Activated CD4-positive, alpha-beta T cell treated with anti-CD3 and anti-CD28 coated beads for 1 hour (primary cell): ENCODE measurements around the gene SQOR.

Source experiments
- DNase-seq: peaks from one replicate; pipeline ENCODE4 v3.0.0-alpha.2; 2020

Gene SQOR

DNA sequence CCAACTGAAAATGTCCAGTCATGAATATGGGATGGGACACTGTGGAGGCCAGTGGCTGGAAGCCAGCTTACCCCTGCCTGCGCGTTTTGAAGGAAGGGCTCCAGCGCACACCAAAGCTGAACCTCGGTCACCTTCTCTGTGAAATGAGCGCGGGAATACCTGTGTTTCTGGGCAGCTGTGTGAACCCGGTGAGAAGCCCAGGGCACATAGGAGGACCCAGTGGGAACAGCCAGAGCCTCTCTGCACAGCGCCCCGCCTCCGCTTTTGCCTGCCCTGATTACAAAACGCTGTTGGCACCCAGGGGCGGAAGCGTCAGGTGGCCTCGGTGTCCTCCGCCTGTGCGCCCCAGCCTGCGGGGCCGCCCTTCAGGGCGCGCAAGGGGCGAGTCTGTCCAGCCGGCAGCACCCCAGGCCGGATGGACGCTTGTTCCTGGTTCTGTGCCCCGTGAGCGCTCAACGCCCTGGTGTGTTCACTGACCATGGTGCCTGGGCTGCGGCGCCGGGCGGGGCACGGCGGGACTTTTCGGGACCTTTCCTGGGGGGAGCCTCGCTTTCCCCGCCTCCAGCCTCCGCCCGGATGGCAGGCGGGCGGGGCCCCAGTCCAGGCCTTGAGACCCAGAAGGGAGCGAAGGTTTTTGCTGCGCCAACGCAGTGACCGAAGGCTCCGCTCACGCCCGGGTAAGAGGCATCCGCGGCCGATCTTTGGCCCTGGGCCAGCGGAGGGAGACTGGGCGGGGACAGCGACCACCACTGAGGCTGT is at the start of gene SQOR:
TSS of gene SQOR (plus strand) at position 598 of the 759 bp plus-strand sequence. CDS start 23,895 bp downstream, outside the sequence.
- peak; percentile 45 for DNase-seq

DNA sequence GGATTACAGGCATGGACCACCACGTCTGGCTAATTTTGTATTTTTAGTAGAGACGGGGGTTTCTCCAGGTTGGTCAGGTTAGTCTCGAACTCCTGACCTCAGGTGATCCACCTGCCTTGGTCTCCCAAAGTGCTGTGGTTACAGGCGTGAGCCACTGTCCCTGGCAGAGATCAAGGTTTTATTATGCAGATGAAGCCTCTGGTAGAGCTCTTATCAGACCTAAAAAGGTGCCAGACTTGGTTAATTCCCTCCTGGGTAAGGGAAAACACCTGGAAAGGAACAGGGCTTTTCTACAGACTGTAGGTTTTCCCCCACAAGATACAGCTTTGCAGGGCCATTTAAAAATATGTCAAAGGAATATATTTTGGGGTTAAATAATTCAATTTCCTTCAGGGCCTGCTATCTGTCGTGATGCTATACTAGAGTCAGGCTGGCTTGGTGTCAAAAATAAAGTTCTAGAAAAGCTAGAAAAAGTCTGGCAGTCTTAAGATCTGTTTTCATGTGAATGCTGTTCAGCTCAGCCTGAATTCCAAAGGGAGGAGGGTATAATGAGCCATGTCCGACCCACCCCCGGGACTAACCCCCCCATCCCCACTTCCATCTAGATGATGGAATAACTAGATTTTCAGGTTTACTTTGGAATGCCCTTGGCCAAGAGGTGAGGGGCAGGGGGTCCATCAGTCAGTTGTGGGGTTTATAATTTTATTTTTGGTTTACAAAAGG is 49.6 kb upstream of the SQOR start:
- DNase-seq, result no peak

DNA sequence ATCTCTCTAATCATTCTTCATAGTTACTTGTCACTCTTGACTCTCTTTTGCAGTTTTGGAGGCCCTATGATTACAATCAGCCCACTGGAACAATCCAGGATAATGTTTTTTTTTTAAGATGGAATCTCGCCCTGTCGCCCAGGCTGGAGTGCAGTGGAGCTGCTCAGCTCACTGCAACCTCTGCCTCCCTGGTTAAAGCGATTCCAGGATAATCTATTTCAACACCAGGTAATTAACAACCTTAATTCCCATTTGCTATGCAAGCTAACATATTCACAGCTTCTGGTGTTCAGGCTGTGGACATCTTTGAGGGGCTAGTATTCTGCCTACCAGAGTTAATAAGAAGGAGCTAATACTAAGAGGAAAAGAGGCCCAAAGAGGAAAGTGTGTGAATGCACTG is 48.7 kb upstream of the SQOR start:
- no peak for DNase-seq

DNA sequence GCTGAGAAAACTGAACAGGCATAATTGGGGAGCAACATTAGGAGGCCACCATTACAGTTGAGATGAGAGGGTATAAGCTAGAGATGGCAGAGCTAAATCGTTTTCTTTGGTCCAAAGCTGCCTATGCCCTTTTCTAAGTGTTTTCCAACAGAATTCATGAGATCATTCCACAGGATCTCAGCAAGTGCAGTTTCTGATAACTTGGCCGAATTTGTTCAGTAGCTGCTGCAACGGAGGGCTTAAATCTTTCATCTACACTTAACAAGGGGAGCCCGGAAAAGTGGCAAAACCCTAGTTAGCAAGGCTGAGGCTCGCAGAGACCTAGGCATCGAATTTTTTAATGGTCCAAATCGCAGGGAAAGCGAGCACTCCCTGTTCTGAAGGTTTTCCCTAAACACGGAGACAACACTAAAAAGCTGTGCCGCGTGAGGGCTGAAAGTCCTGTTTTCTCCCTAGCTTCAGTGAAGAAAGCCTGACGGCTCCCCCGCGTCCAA is 48.2 kb upstream of the SQOR start:
- no peak for DNase-seq

DNA sequence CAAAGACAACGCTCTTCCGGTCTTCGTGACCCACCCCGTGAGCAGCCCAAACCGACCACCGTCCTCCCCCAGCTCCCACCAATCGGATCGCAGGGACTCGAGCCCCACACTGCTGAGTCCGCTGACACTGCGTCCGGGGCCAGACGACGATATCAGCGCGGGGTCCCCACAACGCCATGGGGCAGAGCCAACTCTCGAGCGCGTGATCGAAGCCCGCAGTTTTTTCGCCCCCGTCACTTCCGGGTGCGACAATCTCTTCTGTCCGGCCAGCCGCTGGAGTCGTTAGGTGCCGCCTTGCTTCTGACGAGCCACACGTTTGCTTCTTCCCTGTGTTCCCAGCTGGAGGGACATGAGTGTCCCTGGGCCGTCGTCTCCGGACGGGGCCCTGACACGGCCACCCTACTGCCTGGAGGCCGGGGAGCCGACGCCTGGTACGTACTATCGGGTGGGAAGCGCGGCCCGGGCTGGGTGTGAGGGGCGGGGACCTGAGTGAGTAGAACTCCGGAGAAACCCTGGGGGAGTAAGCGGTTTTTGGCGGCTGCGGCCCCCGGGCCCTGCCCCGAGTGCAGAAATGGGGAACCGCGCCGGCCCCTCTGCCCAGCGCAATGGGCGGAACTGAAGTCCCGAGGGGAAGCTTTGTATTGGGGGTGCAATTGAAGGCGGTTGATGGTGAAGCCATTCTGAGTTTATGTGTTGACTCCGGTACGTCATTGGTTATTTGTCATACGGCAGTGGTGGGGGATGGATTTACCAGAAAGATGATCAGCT is 47.5 kb upstream of the SQOR start, which contains the start of gene BLOC1S6:
TSS of gene BLOC1S6 (plus strand) at position 285 of the 768 bp plus-strand sequence. CDS start at position 350, 65 bp downstream.
- peak; percentile 81 for DNase-seq

DNA sequence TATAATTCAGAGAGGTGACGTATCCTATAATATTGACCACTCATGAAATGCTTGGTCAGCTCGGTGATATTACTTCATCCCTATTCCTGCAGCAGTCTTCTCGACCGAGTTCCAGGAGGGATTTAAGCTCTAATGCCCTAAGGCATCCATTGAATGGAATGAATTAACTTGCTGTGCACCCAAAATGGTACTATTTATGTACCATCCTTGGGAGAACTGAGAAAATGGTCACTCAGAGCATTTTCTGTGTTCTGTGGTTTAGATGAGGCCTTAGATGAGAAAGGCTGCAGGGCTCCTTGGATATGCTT is 47.0 kb upstream of the SQOR start:
- DNase-seq, result no peak

DNA sequence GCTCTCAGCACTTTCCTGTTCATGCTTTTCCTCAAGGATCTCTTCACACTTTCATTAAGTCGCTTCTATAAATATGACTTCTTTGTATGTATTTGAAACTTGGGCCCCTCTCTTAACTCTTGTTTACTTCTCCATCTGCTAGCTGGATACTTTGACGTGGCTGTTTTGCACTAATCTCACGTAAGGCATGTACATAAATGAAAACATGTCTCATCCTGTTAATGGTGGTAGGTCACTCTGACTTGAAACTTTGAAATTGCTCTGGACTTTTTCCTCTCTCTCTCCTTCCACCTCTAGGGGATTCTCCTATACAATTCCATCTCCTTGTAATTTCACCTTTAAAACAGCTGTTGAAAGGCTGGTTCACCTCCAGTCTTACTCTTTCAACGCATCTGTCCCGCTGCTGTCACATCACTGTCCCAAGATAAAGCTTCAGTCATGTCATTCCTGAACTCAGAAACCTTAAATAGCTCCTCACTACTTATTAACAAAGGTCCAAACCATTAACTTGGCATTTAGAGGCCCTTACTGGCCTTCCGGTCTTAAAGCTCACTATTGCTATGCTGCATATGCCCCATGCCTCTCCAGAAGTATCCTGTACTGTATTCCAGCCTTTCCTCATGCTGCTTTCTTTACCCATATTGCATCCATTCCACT is 46.5 kb upstream of the SQOR start:
- no peak for DNase-seq

DNA sequence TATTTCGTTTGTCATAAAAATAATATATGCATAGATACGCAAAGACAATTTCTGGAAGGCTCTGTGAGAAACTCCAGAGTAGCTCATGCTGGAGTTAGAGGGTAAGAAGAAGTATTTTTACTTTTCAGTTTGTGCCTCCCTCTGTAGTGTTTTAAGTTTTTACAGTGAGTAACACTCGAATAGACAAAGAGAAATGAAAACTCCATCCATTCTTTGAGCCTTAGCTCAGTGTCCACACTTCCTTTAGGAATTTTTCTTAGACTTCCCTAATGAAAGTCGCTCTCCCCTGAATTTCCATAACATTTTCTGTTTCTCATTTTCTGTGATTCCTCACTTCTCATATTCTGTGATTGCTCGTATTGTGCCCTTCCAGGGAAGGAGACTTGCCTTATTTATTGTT is 45.6 kb upstream of the SQOR start:
- no peak for DNase-seq

DNA sequence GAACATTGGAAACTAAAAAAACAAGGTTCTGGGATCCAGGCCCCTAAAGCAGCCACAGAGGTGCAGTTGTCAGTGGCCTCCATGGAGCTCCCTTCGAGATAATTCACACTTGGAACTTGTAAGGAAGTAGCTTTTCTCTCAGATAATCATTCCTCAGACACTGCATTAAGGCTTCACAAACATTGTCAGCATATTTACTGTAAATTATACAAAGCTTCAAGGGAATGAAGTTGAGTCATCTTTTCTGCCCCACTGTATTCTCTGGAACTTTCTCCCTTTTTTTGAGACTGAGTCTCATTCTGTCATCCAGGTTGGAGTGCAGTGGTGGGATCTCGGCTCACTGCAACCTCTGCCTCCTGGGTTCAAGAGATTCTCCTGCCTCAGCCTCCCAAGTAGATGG is 40.5 kb upstream of the SQOR start:
- no peak for DNase-seq

DNA sequence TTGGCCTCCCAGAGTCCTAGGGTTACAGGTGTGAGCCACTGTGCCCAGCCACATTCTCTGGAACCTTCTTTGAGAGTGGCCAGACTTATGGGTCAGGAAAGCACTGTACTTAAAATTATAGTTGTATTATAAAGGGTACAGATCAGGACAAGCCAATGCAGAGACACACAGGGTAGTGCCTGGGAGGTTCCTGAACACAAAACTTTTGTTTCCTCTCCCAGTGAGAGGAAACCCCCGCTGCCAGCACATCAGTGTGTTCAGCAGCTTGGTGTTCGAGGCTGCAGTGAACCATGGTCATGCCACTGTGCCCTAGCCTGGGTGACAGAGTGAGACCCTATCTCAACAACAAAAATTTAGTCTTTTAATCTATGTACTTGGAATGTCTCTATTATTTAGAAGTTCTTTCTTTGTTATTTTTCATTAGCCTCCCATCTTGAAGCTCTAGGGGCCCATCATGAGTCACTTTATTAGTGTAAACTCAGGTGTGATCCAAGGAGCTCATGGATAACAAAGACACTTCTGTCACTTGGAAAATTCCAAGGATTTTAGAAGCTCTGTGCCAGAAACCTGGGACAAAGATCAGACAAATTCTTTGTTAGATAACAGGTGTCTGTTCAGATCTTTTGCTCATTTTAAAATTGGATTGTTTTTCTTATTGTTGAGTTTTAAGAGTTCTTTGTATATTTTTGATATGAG is 39.8 kb upstream of the SQOR start:
- DNase-seq, result no peak

DNA sequence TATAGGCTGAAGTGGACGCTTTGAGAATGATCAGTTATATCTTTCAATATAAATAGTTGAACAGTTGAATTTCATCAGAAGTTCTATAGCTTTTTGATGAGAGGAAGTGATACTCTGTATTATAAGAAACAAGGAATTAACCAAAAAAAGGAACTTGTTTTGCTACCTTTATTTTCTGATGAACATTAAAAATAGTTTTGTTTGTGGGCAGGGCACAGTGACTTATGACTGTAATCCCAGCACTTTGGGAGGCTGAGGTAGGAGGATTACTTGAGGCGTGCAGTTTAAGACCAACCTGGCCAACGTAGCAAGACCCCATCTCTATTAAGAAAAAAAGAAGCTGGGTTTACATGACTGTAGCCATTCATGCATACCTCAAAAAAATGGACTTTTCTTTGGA is 30.9 kb upstream of the SQOR start:
- DNase-seq, result no peak

DNA sequence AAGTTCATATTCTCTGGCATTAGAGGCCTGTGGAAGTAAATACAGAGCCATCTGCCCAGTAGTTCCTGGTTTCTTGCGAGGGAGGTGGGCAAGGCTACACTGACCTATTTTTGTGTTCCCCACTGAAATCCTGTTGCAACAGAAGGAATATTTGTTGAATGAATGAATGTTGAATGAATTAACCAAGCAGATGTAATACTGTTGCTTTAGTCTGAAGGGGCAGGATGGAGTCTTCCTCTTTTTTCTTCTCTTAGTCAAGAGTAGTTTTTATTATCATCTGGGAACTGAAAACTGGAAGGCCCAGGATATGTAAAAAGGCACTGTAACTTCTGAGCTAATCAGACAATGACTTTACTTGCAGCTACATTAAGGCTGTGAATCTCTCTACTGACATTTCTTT is 30.5 kb upstream of the SQOR start:
- DNase-seq, result no peak

DNA sequence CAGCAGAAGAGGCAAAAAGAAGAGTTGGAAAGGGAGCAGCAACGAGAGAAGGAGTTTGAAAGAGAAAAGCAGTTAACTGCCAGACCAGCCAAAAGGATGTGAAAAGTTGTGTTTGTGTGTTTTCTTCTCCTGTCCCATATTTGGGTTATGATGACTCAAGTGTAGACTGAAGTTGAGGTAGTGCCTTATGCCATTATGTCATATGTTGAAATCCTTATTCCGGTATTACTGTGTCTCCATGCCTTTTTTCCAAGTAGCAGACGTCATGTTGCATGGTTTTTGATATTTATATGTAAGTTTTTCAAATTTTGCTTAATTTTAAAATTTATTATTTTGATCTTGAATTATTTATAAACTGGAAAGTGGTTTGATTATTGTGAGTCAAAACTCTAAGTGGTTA is 28.4 kb upstream of the SQOR start:
- DNase-seq, result no peak

DNA sequence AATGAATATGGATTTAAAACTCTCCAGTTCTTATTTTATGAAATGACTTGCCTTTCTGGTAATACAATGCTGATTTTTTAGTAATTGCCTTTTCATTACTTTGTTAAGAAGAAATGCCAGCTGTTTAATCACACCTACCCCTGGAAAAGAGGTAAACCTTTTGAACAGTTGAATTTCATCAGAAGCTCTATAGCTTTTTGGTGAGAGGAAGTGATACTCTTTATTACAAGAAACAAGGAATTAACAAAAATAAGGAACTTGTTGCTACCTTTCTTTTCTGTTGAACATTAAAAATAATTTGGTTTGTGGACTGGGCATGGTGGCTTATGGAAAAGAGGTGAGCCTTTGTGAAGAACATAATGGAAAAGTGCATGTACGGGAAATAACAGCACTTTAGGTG is 28.0 kb upstream of the SQOR start:
- no peak for DNase-seq

DNA sequence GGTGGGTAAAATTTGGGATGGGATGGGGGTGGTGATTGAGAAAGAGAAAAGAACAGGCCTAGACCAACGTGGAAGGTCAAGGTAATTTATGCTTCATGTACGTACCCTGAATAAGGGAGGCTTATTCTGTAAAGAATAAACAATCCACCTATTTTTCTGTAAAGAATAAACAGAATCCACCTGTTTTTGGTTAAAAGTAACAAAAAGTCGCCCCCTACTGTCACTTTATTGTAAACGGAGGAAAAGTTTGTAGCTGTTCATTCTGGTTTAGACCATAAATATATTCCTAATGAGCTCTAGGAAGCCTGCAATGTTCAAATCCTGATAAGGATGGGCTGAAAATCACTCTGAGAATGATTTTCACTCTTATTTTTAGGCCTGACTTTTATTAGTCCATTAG is 23.5 kb upstream of the SQOR start:
- DNase-seq, result no peak

DNA sequence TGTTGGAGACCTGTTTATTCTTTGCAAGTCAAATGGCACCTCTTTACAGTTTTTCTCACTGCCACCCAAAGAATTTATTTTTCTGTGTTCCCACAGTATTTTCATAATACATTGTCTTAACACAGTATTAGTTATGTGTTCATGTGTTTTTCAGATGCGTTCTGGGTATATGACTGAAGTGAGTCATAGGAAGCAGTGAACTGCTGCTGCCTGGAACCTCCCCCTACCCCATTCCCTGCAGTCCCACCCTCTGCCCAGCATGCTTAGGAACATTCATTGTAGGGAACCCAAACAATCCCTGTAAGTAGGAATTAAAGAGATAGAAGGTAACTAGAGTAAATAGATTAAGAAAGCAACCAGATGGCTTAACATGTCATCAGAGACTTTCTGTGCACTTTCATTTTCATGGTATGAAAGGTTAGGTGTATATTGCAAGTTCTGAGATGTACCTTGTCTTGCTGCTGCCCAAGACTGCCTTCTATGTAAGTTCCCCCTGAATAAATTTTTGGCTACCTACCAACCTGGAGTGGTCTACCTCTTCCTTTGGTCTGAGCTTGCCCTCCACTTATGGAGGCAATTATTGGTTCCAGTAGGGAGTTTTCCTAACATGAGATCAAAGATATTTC is 21.9 kb upstream of the SQOR start:
- DNase-seq, result no peak

DNA sequence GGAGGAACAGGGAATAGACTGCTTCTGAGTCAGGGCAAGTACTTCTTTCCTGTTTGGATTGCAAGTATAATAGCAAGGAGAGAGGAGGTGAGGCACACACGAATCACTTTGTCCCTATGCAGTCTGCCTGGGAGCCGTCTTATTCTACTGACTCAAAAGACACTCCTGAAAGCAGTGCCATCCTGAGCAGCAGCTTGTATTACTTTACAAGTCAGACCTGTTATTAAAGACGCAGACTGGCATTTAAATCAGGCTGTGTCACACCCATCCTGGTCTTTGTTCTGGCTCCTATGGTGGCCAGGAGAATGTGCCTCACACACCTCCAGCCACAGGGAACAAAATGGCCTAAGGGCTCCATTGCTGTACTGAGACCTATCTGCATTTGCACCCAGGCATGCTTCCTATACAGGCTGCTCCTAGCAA is 17.9 kb upstream of the SQOR start:
- DNase-seq, result no peak

DNA sequence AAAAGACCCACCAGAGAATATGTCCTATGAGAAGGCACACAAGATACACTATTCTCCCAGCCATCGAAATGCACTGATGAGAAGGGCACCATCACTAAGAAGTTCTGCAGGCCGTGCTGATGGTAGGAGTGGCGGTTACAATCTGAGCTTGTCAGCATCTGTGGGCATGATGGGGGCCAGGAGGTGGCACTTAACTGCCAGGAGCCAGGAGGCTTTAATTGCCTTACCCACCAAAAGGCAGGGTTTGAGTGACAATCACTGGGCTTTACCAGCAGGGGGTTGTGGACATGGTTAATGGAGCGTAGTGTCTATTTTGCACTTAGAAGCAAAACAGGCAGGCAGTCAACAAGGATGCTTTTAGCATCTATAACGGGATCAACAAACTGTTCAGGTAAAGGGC is 16.0 kb upstream of the SQOR start:
- no peak for DNase-seq

DNA sequence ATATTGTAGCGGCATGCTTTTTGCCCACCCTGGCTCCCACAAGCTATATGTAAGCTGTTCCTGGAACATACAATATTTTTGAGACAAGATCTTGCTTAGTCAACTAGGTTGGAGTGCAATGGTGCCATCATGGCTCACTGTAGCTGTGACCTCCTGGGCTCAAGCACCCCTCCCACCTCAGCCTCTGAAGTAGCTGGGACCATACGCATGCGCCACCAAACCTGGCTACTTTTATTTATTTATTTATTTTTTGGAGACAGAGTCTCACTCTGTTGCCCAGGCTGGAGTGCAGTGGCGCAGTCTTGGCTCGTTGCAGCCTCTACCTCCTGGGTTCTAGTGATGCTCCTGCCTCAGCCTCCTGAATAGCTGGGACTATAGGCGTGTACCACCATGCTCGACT is 6.7 kb upstream of the SQOR start:
- DNase-seq, result no peak

DNA sequence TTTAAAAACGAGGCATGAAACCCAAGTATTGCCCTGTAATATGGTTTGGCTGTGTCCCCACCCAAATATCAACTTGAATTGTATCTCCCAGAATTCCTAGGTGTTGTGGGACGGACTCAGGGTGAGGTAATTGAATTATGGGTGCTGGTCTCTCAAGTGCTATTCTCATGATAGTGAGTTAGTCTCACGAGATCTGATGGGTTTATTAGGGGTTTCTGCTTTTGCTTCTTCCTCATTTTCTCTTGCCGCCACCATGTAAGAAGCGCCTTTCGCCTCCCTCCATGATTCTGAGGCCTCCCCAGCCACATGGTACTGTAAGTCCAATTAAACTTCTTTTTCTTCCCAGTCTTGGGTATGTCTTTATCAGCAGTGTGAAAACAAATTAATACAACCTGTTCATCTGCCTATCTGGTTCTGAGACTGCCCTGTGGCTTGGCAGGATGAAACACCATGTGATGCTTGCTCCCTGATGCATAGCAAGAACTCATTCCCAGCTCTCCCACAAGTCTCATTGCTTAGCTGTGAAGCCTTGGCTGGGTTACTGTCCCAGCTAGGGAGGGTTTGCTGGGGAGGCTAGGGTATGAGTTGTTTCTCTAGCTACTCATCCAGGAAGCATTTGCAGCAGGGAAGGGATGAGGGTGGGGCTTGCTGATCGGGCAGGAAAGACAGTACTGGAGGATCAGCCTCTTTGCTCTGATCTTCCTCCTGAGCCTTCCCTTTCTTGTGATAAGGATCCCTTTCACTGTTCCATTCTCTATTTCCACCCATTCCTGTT is 3.7 kb upstream of the SQOR start:
- DNase-seq, result no peak

DNA sequence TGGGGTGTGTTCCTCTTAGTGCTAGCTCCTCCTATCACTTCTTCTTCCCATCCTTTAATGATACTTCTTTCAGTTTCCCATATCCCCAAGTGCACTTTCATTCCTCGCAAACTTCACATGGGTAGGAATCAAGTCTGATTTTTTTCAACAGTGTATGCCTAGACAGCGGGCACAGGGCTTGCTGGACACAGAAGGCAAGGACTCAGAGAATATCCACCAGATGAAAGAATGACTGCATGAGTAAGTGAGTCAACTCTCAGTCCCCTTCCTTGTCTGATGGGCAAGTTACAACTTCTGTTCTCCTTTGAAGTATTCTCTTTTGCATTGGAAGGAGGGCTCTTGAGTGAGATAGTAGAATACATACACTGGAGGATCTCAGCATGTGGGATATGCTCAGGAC is 3.1 kb upstream of the SQOR start:
- DNase-seq, result no peak
